GM12864 (cell line): ENCODE measurements around the gene RNF150.

Experiments
- DNase-seq: peaks from one replicate; pipeline ENCODE4 v3.0.0-alpha.2; 2011; ENCODE audit warnings: low read depth
- H3K4me3 ChIP-seq: 2 replicates; pipeline ENCODE4 v1.5.1; 2011; ENCODE audit warnings: mild to moderate bottlenecking, low read depth, low read length, control low read depth
- CTCF ChIP-seq: IDR thresholded peaks from 2 replicates; pipeline ENCODE4 v1.5.1; 2011; ENCODE audit warnings: low read depth, mild to moderate bottlenecking, moderate library complexity, low read length, control low read depth, inconsistent platforms; ENCODE audit errors: missing control alignments

RNF150 gene

GRCh38 chr4:140932501-140933045 is 200.7 kb downstream of the RNF150 start:
- TF ChIP-seq CTCF, result no peak
- H3K4me3 ChIP-seq, result no peak overlapping the region

DNA sequence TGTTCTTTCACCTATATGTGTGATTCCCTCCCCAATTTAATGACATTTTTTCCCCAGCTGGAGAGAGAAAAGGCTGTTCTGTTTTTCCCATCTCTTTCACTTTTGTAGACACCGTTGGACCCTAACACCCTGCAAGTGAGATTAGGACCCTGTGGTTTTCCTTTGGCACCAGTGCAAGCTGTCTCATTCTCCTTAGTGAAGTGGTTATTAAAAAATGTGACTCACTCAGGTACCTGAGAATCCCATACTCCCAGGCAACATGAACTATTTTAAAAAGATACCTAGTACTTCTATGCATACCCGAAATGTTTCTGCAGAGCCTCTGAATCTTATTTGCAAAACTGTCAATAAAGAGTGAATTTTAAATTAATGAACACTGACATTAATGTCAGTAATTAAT is 201.4 kb downstream of the RNF150 start:
- no peak overlapping the region for H3K4me3 ChIP-seq
- no peak for DNase-seq
- TF ChIP-seq CTCF, result no peak

More at GRCh38 chr4:140932501-140933045, 200.7 kb downstream of the RNF150 start:
- no peak for DNase-seq

GRCh38 chr4:140930557-140930956 is 202.7 kb downstream of the RNF150 start:
- no peak overlapping the region for H3K4me3 ChIP-seq
- DNase-seq, result no peak
- TF ChIP-seq CTCF, result no peak

DNA sequence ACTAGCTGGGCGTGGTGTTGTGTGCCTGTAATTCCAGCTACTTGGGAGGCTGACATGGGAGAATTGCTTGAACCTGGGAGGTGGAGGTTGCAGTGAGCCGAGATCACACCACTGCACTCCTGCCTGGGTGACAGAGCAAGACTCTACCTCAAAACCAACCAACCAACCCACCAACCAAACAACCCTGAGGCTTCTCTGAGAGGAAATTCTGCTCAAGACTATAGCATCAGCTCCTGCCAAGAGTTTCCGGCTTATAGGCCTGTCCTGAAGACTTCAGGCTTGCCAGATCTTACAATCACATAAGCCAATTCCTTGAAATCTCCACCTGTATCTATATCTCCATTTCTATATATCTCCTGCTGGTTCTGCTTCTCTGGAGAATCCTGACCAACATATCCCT is 203.3 kb downstream of the RNF150 start:
- H3K4me3 ChIP-seq, result no peak overlapping the region
- no peak for TF ChIP-seq CTCF
- no peak for DNase-seq

DNA sequence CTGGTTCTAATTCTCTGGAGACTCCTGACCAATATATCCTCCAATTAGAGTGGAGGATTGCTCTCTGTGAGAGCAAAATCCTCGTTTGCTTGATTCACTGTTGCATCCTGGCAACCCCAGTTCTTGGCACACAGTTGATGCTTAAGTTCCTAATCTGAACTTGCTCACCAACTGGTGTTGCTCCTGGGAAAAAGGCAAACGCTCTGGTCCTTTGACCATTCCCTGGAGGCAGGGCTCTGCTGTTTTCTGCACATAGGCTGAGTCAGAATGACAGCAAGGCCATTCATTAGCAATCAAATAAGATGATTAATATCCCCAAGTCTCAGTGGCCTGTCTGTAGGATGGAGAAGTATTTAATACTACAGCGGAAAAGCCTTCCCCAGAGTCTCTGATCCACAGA is 204.4 kb downstream of the RNF150 start:
- TF ChIP-seq CTCF, result no peak
- DNase-seq, result no peak

DNA sequence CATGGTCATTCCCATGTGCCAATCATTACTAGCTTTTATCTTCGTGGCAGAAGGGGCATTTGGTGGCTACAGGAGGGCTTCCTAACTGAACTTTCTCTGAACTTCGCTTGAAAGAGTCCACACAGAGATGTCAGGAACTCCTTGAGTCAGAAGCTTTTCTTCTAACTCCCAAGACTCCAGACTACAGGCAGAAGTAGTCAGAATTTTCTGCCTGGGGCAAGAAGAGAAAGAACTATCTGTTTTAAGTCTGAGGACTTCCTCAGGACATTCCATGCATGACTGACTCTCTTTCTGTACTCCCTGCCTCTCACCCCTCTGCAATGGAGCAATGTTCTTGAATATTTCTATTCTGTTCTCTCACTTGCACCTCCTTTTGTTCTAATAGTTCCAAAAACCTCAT is 206.6 kb downstream of the RNF150 start:
- DNase-seq, result no peak
- no peak overlapping the region for H3K4me3 ChIP-seq
- no peak for TF ChIP-seq CTCF

More for the DNA sequence above, 204.4 kb downstream of the RNF150 start:
- H3K4me3 ChIP-seq, result no peak overlapping the region

GRCh38 chr4:140925417-140925816 is 207.9 kb downstream of the RNF150 start:
- no peak for DNase-seq
- TF ChIP-seq CTCF, result no peak
- no peak overlapping the region for H3K4me3 ChIP-seq
